GM13976 (cell line): ENCODE measurements around the gene RBM8A.

ENCODE experiments used
- DNase-seq: peaks from one replicate; pipeline ENCODE4 v3.0.0; 2012; ENCODE audit warnings: low spot score
- CTCF ChIP-seq: IDR thresholded peaks from 2 replicates; pipeline ENCODE4 v1.5.1; 2012; ENCODE audit warnings: borderline replicate concordance, mild to moderate bottlenecking; ENCODE audit not compliant: insufficient read depth; ENCODE audit errors: extremely low read depth, missing control alignments, control extremely low read depth
- in situ Hi-C: fragments of 300-500 bp; cut with MboI; formaldehyde crosslinking; loops from one replicate; pipeline ENCODE4 v1.12.0; 2022; ENCODE audit warnings: low sequenced_read_pairs, mixed read lengths, inconsistent platforms; ENCODE audit not compliant: unreplicated experiment

Gene RBM8A

GRCh38 chr1:145874646-145875045 lies 52.6 kb downstream of the RBM8A start:
- no peak for DNase-seq
- in situ Hi-C loops, result no loop called here
- TF ChIP-seq CTCF, result no peak

- in situ Hi-C loops, result no loop called here
- DNase-seq, result peak; percentile 74
- no peak for TF ChIP-seq CTCF
These were observed 55.0 kb downstream of the RBM8A start for GRCh38 chr1:145871994-145872924.
